Omental fat pad (tissue), 4 donors: ENCODE measurements around the gene FLT3. TPM values are rescaled to one million over a fixed set of nuclear protein-coding genes. Genes with fewer than 3 reads are reported as not detected.
"Not testable (repeated sequence)": the region's sequence is repeated elsewhere in the genome, so short reads cannot be mapped to it uniquely, and the experiment has no call there.

Source experiments
- ATAC-seq: fragments of 150-250 bp; one replicate; pipeline ENCODE4 v1.9.1; 2016; ENCODE audit warnings: mild to moderate bottlenecking, moderate library complexity; ENCODE audit not compliant: low FRiP score
- DNase-seq: peaks from one replicate; pipeline ENCODE4 v3.0.0-alpha.2; 2019; ENCODE audit warnings: low spot score
- total RNA-seq, 4 donors: library from RNA; depleted of rRNA; stranded (reverse); fragments of >200 nt; gene quantifications; one replicate each; pipeline ENCODE4 v1.1.0, GENCODE V29; 2016
- TF ChIP-seq, protein P1 (sequence below), 3 donors: fragments of 450-650 bp; IDR thresholded peaks; one replicate each; pipeline ENCODE4 v1.5.1; 2016 to 2017; ENCODE audit warnings: antibody characterized with exemption in 3 of 3, mild to moderate bottlenecking in 3 of 3, moderate library complexity in 2 of 3

Gene FLT3
- total RNA-seq, 4 donors from 2014 or later: 0.37 to 6.5 (median 1.1) TPM

DNA sequence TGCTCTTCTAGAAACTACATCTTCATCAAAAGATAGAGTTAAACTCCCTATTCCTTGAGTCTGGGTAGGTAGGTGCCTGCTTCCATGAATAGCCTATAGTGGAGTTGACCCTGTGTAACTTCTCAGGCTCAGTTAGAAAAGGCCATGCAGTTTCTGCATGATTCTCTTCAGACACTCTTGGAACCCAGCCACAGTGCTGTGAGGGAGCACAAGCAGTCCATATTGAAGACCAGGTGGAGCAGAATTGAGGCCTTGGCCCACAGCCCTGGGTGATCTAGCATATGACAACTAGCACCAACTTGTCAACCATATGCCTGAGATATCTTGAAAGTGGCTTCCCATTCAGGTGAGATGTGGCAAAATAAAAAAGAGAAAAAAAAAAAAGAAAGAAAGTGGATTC is 27.7 kb upstream of the FLT3 start:
- TF ChIP-seq, protein P1, sequence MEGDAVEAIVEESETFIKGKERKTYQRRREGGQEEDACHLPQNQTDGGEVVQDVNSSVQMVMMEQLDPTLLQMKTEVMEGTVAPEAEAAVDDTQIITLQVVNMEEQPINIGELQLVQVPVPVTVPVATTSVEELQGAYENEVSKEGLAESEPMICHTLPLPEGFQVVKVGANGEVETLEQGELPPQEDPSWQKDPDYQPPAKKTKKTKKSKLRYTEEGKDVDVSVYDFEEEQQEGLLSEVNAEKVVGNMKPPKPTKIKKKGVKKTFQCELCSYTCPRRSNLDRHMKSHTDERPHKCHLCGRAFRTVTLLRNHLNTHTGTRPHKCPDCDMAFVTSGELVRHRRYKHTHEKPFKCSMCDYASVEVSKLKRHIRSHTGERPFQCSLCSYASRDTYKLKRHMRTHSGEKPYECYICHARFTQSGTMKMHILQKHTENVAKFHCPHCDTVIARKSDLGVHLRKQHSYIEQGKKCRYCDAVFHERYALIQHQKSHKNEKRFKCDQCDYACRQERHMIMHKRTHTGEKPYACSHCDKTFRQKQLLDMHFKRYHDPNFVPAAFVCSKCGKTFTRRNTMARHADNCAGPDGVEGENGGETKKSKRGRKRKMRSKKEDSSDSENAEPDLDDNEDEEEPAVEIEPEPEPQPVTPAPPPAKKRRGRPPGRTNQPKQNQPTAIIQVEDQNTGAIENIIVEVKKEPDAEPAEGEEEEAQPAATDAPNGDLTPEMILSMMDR (IDR thresholded peaks at IDR 0.05): no peak
- ATAC-seq (no peak), DNase-seq (no peak)

DNA sequence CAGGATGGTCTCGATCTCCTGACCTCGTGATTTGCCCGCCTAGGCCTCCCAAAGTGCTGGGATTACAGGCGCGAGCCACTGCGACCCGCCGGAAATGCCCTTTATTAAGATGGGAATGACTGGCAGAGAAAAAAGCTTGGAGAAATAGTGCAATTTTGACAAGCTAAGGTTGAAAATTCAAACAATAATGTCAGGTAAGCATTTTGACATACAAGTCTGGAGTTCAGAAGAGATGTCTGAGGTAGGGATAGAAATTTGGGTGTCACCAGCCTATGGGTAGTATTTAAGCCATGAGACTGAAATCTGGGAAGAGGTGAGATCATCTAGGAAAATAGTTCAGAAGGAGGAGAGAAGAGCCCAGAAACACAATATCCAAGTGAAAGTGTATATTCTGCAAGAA is 20.8 kb upstream of the FLT3 start:
- DNase-seq (no peak), ATAC-seq (no peak)
- TF ChIP-seq, protein P1 (IDR thresholded peaks at IDR 0.05): no peak

DNA sequence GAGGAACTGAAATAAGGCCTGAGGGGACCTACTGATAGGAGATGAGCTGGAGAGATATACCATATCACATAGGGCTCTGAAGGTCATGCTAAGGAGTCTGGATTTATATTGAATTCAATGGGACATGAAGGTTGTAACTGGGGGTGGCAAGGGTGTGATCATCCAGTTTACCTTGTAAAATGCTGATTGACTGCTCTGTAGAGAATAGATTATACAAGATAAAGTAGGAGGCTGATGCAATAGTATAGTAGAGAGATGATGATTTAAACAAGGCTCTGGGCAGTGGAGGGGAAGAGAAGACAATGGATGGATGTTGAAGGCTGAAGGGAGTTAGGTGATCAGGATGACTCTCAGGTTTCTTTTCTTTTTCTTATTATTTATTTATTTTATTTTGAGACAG is 19.9 kb upstream of the FLT3 start:
- ATAC-seq (no peak), DNase-seq (no peak)
- TF ChIP-seq, protein P1 (IDR thresholded peaks at IDR 0.05): no peak

DNA sequence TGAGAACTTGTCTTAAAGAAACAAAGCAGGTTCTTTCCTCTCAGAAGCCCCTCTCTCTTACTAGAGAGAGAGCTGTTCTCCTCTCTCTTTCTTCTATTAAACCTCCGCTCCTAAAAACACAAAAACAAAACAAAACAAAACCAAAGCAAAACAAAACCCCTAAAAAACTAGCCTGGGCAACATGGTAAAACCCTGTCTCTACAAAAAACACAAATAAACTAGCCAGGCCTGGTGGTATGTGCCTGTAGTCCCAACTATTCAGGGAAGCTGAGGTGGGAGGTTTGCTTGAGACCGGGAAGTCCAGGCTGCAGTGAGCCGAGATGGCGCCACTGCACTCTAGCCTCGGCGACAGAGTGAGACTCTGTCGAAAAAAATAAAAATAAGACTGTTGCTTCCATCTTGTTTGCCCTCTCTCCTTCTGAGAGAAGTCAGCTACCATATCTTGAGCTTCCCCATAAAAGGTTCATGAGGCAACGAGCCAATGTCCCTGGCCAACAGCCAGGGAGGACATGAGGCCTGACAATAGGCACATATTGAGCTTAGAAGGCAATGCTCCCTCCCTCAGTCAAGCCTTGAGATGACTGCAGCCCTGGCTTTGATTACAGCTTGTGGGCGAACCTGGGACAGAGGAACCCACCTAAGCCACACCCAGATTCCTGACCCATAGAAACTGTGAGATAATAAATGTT is 17.5 kb upstream of the FLT3 start:
- TF ChIP-seq, protein P1 (IDR thresholded peaks at IDR 0.05): no peak
- no peak for DNase-seq
- no peak for ATAC-seq

DNA sequence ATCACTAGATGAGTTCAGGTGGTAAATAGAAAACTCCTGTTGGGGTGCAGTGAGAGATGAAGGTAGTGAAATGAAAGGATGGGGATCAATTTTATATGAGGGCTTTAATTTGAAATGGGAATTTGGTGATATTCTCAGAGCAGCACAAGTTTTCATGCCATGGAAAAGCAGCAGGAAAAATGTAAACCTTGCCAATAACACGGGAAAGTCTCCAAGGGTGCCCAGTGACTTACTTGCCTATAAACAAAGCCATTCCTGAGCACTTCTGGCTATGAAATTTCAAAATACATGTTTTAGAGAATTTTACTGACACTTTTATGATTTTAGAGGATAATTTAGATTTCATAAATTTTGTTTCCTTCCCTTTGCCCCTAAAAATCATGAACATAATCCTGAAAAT is 16.4 kb upstream of the FLT3 start:
- ATAC-seq (no peak), DNase-seq (no peak)
- TF ChIP-seq, protein P1 (IDR thresholded peaks at IDR 0.05): no peak

DNA sequence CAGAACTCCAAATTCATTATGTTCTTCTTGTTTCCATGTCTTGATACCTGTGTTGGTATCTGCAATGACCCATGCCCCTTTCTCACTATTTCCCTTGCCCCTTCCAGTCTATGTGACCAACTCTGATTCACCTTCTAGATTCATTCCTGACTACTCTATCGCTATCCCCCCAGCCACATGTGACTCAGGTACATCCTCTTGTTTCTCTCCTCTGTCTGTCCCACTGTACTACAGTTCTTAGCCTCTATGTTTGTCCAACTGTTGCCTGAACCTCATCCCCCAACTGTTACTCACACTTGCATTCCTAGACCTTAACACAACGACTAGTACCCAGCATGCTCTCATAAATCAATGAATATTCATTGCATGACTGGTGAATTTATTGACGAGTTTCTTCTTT is 10.0 kb upstream of the FLT3 start:
- DNase-seq: no peak
- TF ChIP-seq, protein P1 (IDR thresholded peaks at IDR 0.05): no peak
- ATAC-seq: no peak

DNA sequence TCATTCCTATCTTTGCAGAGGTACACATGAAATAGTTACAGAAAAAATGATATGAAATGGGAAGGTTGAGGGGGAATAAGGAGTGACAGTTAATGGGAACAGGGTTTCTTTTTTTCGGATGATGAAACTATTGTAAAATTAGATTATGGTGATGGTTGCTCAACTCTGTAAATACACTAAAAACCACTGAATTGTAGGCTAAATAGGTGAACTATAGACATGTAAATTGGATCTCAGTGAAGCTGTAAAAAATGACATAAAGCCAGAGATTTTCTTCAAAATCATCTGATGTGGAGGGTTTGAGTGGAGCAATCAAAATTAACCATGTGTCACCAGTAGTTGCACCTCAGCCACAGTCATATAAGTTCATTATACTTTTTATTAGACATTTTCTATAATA is 6.6 kb upstream of the FLT3 start:
- TF ChIP-seq, protein P1 (IDR thresholded peaks at IDR 0.05): no peak
- no peak for DNase-seq
- no peak for ATAC-seq

DNA sequence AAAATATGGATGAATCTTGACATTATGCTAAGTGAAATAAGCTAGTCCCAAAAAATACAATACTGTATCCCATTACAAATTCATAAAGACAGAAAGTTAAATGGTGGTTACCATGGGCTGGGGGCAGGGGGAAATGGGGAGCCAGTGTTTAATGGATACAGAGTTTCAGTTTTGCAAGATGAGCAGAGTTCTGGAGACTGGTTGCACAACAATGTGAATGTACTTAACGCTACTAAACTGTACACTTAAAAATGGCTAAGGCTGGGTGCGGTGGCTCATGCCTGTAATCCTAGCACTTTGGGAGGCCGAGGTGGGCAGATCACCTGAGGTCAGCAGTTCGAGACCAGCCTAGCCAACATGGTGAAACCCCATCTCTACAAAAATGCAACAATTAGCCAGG is 1.5 kb upstream of the FLT3 start:
- not testable (repeated sequence) for ATAC-seq, DNase-seq
